ENCODE results near the gene FUT3.

DNA sequence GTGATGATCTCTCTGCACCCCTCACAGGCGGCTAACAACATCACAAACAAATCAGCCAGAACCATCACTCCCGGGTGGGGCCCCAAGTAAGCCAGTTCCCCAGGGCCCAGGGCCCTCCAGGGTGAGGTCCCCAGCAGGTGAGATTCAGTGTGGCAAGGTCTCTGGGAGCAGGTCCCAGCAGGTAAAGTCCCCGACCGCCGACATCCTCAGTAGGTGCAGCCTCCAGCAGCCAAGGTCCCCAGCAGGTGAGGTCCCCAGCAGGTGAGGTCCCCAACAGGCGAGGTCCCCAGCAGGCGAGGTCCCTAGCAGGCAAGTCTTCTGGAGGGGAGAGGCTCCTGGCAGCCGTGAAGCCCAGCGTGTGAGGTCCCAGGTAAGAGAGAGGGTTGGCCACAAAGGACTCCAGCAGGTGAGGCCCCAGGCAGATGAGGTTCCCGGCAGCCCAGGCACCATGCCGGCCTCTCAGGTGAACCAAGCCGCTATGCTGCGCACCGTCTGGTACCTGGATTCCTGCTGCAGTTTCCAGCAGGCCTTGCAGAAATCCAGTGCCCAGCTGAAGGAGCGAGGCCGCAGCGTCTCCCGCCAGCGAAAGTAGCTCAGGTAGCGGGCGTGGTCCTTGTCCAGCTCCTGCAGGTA, 7.8 kb downstream of the FUT3 start:
- TF ChIP-seq POLR2A (IDR thresholded peaks at IDR 0.05; ENCODE audit: control extremely low read depth in 1 of 2, low read depth in 2 of 2, low read length in 2 of 2), result no peak
- TF ChIP-seq EGR1 (IDR thresholded peaks at IDR 0.05; ENCODE audit: borderline replicate concordance, low read depth, low read length), result no peak
- TF ChIP-seq GTF2F1 (IDR thresholded peaks at IDR 0.05; ENCODE audit: borderline replicate concordance, low read depth, low read length), result no peak
- TF ChIP-seq BCL11A (IDR thresholded peaks at IDR 0.05; ENCODE audit: low read depth in 2 of 2, low read length in 2 of 2), result no peak
- no peak for TF ChIP-seq CTCF (IDR thresholded peaks at IDR 0.05; ENCODE audit: control extremely low read depth in 1 of 3, insufficient read depth in 1 of 3, low read depth in 1 of 3, low read length in 3 of 3)
- no peak for TF ChIP-seq SIN3A (conservative IDR thresholded peaks at IDR 0.05 in 1 of 2, IDR thresholded peaks at IDR 0.05 in 1 of 2; ENCODE audit: low read depth in 1 of 2, low read length in 2 of 2)
- TF ChIP-seq CEBPB (IDR thresholded peaks at IDR 0.05; ENCODE audit: low read depth, low read length), result no peak
- TF ChIP-seq CHD1 (IDR thresholded peaks at IDR 0.05; ENCODE audit: low read depth, low read length), result no peak
- TF ChIP-seq TAF1 (IDR thresholded peaks at IDR 0.05; ENCODE audit: low read depth, low read length), result no peak
- no peak for TF ChIP-seq EZH2 (IDR thresholded peaks at IDR 0.05; ENCODE audit: low read depth, low read length, severe bottlenecking)
- no peak for TF ChIP-seq KDM1A (IDR thresholded peaks at IDR 0.05; ENCODE audit: borderline replicate concordance, low read length)
- TF ChIP-seq SP1 (IDR thresholded peaks at IDR 0.05; ENCODE audit: low read depth, low read length), result no peak

All from H1 (cell line).